Activated gamma-delta T cell treated with anti-CD3 and anti-CD28 coated beads, Interleukin-2, amount 50 U/mL, for 16 hours (primary cell): Measurements from ENCODE around the gene CTDNEP1.

Source experiments
- DNase-seq: peaks from one replicate; pipeline ENCODE4 v3.0.0-alpha.2; 2020; ENCODE audit warnings: low read depth

The CTDNEP1 gene

DNA sequence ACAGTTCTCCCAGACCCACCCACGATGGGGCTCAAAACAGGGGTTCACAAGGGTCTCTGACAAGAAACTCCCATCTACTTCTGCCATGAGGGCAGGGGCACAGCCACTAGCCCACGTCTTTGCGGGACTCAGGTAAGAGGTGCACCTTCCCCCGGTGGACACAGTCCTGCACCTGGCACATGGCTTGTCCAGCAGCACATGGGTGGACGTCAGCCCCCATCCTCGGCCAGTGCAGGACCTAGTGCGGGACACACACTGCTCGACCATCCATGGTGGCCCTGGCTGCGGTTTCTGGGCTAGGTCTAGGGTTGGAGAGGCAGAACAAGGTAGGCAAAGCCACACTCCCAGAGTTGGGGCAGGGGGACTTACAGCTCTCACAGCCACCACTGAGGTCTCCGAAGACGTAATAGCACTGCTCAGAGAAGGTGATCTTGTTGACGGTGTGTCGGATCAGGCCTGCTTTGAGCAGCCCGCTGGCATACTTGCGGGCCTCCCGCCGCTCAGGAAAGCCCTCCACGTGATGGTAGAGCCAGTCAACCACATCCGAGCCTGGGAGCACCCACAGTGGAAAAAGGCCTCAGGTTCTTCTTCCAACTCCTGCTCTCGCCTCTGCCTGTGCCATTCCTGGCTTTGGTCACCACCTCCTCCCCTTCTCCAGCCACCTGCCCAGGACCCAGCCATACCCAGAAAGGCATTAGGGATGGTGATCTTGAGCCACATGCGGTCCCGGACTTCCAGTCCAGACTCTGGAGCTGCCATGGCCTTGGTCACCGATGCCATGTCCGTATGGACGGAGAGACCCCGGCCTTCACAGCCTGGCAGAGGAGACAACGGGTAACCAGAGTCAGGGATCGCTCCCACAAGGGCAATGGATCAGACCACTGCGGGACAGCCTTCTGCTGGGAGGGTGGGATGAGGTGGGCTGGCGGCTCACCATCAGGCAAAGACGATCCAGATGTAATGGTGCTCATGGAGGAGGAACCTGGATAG, 24.5 kb downstream of the CTDNEP1 start:
- DNase-seq, result no peak

DNA sequence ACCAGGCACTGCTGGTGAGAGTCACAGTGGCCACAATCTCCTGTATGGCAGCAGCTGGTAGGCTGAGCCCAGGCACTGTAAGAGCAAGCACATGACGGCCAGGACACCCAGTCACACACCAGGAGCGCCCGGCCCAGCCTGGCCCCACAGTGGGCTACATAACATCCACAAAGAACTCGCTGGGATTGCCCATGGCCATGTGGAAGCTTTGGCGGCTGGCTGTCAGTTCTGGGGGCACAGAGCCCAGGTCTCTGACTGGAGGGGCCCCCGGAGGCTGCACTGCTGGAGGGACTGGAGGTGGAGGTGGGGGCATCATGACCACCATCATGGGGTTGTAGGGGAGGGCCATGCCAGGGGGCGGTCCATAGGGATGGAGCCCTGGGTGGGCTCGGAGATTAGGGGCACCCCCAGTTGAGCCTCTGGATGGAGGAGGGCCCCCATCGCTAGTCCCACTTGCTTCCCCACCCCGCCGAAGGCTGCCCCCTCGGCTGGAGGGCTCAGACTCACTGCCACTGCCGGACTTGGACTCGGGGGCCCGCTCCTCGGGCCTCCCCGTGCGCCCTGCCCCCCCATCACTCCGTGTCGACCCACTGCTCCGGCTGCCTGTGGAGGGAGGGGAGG, 25.7 kb downstream of the CTDNEP1 start:
- DNase-seq, result no peak

DNA sequence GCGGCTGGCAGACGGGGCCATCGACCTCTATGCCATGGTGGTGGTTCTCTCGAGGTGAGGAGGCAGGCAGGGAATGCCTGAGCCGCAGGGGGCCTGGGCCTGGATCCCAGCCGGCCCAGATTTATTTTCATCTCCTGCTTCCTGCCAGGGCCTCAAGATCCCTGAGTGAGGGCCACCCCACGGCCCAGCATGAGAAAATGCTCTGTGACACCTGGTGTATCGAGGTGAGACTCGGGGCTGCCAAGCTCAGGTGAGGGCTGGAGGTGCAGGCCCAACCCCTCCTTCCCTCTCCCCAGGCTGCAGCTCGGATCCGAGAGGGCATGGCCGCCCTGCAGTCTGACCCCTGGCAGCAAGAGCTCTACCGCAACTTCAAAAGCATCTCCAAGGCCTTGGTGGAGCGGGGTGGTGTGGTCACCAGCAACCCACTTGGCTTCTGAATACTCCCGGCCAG, 26.8 kb downstream of the CTDNEP1 start:
- DNase-seq, result no peak

DNA sequence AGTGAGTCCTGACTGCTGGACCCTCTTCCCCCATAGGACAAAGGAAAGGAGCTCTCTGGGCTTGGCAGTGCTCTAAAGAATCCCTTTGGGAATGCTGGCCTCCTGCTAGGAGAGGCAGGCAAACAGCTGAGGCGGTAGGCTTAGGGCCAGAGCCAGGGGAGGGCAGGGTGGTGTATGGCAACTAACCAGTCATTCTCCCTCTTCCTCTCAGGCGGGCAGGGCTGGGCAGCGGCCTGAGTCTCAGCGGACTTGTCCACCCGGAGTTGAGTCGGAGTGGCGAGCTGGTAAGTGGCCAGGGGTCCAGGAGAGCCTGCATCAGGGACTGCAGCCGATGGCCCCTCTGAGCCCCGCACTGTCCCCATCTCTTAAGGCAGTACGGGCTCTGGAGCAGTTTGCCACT, 27.4 kb downstream of the CTDNEP1 start:
- DNase-seq, result no peak

DNA sequence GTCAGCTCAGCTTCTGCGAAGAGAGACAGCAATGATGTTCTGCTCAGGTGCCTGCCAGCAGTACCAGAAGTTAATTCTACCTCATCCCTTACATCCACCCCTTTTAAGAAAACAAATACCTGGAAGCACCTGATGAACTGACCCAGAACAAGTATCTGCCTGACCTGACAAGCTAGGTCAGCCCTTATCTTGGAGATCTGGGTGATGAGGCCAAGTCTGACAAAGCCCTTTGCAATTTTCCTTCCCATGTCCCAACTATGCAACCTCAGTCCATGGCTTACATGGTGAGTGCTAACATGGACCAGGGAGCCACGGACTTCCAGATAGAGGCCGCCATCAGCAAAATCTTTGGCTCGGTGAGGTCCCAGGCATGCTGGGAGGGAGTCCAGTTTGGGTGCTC, 28.2 kb downstream of the CTDNEP1 start:
- no peak for DNase-seq

DNA sequence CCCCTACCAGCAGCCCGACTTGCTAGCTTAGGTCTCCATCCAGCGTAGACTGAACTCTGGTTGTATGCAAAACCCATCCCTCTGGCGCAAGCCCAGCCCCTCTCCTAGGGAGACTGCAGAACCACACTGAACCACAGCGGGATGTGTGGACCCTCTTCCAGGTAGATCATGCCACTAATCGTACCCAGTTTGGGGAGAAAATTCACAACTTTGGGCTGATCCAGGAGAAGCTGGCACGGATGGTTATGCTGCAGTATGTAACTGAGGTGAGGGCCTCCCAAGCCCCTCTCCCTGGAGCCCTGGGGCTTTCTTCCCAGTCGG, 28.6 kb downstream of the CTDNEP1 start:
- DNase-seq, result no peak

DNA sequence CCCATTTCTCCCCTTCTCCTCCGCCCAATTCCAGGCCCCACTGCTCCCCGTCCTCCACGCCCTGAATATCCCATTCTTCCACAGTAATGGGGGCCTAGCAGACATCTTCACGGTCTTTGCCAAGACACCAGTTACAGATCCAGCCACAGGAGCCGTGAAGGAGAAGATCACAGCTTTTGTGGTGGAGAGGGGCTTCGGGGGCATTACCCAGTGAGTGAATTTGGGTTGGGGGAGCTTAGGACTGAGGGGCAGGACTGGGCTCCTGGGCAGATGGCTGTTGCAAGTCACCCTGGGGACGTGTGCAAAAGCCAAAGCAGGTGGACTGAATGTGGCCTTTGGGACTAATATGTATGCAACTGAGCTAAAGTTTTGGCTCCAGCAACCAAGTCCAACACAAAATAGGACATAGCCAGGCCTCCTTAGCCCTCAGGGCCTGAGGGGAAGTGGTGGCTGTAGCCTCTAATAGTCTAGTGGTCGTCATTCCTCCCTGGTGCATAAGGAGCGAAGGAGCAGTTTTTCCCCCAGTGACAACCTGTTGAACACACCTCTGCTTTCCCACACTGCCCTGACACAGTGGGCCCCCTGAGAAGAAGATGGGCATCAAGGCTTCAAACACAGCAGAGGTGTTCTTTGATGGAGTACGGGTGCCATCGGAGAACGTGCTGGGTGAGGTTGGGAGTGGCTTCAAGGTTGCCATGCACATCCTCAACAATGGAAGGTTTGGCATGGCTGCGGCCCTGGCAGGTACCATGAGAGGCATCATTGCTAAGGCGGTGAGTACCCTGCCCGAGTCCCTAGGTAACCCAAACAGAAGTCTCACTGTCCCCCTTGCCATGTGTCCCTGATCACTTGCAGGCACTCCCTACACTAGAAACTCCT, 29.2 kb downstream of the CTDNEP1 start:
- no peak for DNase-seq

DNA sequence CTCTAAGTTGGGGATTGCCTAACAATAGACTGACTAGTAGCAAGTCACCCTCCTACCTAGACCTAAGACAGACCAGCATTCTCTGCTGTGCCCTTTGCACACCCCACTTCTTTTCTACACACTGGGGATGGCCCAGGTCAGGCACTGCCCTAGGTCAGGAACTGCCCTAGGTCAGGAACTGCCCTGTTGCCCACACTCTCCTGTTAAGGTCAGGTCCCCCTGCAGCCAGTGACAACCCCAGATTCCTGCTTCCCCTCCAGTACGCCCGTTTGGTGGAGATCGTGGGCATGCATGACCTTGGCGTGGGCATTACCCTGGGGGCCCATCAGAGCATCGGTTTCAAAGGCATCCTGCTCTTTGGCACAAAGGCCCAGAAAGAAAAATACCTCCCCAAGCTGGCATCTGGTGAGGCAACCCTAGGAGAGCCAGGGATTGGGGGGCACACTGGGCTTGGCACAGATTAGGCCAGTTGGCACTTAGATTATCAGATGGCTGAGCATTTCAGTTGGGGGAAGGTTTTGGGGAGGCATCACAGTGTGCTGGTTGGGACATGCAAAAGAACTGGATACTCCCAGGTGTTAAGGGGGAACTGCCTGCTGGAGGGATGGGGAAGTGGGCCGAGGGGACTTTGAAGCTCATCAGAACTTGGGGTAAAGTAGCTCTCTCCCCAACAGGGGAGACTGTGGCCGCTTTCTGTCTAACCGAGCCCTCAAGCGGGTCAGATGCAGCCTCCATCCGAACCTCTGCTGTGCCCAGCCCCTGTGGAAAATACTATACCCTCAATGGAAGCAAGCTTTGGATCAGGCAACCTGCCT, 30.0 kb downstream of the CTDNEP1 start:
- DNase-seq, result no peak

DNA sequence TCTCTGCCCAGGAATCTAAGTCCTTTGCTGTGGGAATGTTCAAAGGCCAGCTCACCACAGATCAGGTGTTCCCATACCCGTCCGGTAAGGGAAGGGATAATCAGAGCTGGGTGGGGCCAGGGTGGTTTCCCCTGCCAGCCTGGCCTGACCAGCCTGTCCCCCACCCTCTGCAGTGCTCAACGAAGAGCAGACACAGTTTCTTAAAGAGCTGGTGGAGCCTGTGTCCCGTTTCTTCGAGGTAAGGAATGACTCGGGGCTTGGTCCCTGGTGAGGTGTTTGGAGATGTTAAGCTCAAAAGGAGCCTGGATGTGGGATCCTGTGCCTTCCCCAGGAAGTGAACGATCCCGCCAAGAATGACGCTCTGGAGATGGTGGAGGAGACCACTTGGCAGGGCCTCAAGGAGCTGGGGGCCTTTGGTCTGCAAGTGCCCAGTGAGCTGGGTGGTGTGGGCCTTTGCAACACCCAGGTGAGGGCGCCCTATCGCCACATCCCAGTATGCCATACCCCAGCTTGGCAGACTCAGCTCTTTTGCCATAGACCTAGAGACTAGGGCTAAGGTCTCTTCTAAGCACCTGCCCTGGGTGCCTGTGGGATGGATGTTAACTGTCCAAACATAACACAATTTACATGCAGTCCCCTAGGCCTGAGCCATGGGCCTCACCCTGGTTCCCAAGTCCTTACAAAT, 30.8 kb downstream of the CTDNEP1 start:
- peak; percentile 35 for DNase-seq

DNA sequence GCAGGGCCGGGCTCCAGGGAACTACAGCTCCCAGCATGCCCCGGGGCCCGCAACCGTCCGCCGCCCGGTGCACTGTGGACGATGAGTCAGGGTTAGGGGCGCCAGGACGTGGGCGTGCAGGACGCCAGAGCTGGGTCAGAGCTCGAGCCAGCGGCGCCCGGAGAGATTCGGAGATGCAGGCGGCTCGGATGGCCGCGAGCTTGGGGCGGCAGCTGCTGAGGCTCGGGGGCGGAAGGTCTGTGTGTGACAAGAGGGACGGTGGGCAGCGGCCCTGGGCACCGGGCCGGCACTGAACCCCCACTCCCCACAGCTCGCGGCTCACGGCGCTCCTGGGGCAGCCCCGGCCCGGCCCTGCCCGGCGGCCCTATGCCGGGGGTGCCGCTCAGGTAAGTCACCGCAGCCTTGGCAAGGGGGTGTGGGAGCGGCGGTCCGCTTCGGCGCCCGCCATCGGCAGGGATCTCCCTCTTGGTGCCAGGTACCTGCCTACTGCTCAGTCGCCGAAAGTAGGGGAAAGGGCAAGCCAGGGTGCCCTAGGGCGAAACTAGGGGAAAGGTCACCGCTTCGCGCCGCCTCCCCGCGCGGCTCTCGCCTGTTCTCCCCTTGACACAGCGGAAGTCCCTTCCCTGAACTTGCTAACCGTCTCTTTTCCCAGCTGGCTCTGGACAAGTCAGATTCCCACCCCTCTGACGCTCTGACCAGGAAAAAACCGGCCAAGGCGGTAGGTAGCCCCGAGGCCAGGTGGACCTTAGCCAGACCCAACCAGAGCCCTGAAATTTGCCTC, 31.5 kb downstream of the CTDNEP1 start, which contains the start of the genes ACADVL and DLG4:
TSS of gene ACADVL (plus strand) at position 127 of the 781 bp plus-strand sequence. CDS start at position 174, 47 bp downstream.
TSS of gene DLG4 (minus strand) at position 25 of the 781 bp plus-strand sequence.
- DNase-seq, result peak; percentile 69

DNA sequence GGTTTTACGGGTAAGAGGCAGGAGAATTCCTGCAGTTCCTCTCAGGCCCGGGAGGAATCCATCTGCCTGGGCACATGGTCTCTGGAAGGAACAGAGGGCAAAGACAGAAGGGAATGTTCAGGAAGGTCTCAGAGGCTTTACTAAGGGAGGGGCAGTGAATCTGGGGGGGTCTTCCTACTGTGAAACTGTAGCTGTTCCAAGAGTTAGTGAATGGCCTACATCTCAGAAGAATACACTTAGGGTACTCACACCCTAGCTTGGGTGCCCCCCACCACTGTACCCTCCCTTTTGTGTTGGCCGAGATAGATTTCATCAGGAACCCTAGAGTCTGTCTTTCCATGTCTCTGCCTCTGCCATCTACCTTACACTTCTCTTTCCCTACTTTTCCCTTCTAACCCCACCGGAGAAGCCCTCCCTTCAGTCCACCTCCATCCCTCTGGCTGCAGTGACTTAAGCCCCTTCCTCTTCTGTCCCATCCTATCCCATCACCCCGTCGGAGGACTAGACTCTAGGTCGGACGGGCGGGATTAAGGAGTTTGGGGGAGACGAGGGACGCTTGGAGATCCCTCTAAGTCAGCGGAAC, 32.2 kb downstream of the CTDNEP1 start:
- DNase-seq, result no peak

DNA sequence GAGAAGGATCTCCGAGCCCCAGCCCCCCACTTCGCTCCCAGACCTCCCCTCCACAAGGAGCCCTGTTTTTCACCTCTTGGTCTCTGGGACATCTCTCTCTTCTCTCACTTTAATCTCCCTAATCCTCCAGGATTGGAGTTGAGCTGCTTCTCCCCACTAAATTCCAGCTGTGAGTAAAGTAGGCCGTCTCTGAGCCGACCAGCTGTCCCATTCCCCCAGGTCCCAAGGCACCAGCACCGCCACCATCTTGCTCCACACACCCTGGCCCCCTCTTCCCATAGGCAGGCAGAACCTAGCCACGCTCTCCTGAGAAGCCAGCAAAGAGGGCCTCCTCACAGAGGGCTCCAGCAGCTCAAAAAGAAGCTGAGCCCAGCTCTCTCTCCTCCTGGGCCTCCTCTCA, 32.8 kb downstream of the CTDNEP1 start:
- DNase-seq, result no peak

DNA sequence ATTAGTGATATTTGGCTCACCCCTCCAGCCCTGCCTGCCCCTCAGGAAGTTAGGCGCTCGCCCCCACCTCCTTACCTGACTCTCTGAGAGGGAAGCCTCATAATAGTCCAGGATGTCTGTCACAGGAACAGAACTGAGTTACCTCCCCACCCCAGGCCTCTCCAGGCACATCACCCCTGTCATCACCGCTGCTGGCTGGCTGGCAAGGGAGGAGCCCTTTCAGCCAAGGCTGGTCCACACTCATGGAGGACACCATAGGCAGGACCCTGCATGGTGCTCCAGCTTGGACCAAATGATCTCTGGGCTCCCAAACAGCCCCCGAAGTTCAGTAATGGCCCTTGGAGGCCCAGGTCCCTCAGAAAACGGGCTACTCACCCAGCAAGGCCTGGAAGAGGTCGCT, 33.4 kb downstream of the CTDNEP1 start:
- no peak for DNase-seq

DNA sequence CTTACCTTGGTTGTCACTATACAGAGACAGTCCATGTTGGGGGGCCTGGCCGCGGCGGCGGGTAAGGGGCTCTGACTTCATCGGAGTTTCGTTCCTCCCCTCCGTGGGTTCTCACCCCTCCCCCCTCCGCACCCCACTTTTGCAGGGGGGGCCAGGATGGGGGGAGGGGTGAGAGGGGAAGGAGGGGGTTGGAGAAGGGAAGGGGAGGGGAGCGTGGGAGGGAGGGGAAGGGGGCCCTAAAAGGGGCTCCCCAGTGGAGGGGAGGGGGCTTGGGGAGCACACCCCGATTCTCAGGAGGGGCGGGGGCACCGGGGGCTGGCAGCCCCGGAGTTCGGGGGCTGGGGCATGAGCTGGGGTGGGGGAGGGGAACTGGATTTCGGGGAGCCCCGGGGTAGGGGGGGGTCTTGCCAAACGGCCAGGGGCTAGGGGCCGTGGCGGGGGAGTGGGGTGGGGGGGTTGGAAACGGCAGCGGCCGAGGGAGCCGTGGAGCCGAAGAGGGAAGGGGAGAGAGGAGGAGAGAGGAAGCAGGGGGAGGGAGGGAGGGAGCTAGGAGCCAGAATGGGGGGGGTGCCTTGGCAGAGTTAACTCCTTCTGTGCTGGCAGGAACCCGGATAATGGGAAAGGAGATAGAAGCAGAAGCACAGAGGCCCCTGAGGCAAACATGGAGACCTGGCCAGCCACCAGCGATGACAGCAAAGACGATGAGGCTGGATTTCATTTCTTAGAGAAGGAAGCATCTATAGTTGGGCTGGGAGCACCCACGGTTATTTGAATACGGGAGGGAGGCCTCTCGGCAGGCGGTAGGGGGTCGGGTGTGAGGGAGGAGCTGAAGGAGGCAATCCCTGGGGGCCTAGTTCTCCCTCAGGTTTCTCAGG, 34.2 kb downstream of the CTDNEP1 start:
- no peak for DNase-seq

DNA sequence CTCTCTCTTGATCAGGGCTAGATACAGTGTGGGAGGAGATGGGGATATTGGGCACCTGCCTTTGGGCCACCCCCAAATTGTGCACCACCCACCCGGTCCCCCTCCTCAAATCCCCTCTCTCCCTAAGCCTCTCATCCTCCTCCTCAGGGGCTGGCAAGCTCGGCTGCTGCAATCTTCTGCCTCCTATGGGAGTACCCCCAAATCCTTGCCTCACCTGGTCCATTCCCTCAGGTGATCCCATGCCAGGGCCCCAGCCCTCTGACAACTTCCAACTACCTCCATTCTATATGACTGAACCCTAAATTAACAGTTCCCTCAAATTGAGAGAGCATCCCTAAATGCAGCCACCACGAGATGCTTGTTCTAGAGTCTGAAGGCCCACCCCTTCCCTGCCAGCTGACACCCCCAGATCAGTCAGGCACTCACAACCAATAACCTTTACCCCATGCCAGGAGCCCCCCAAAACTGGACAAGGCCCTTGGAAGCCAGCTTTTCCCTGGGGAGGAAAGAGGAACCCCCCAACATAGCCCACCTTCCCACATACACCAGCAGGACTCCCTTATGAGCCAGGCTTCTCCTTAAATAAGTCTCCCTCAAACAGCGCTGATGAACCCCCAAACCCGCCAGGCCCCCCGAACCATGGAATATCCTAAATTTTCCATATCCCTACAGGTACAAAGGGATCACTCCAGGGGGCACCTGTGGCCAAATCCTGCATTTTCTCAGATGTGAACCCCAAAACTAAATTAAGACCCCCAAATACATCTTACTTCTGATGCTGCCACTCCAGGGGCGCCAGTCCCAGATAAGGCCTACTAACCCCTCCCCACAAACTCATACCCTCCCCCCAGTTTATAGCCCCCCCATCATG, 35.1 kb downstream of the CTDNEP1 start:
- no peak for DNase-seq

DNA sequence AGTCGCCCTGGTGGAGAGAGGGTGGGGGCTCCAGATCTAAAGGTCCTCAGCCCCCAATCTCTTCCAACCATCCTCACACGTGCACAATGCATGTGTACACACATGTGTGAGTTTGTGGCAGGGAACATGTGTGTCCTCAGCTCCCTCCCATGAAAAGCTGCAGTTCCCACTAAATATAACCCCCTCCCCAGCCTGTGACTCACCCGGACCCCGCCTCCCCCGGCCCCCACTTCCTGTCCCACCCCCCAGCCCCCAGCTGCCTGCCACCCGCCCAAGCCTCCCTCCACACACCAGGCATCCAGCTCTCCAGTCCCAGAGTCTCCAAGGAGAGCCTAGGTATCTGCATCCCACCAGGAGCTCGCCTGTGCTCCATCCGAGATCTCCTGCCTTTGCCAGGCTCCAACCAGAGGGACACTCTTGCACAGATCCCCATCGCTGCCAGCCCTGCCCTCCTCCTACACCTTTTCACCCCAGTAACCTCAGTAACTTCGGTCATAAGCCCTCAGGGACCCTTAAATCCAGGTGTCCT, 35.8 kb downstream of the CTDNEP1 start:
- DNase-seq, result no peak

DNA sequence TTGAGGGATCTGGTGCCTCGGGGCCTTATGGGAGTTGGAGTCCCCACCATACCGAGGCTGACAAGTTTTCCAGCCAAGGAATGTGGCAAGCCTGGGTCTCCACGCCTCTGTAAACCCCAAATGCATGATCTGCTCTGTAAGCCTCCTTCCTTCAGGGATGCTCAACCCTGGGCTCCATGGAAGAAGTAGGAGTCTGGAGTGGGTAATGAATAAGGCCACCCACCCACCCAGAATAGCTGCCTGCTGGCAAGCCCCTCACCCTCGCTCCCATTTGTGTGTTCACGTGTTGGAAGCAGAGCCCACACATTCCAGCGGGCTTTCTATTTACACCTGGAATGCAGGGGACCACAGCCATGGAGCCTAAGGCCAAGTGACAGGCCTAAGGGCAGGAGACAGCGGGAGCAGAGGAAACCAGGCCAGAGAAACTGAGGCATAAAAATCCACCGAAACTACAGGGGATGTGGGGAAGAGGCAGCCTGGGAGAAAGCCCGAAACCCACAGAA, 36.3 kb downstream of the CTDNEP1 start:
- no peak for DNase-seq
